ENCODE results near the gene TRPC6.

- TF ChIP-seq CTCF (conservative IDR thresholded peaks at IDR 0.05 in 1 of 2, IDR thresholded peaks at IDR 0.05 in 1 of 2; ENCODE audit: low read depth in 1 of 2, low read length in 2 of 2) (no peak), EZH2 (IDR thresholded peaks at IDR 0.05; ENCODE audit: low read length, missing control alignments) (no peak)
These were observed 108.1 kb downstream of the TRPC6 start for GRCh38 chr11:101475699-101476098.
